Neutrophil (primary cell): ENCODE measurements around the gene CCNK.

Source experiments
- H3K27ac ChIP-seq: fragments of 200-600 bp; sonication (generic); 2 replicates; pipeline ENCODE4 v1.5.1; 2016; ENCODE audit warnings: mild to moderate bottlenecking, moderate library complexity
- H3K27me3 ChIP-seq: fragments of 200-600 bp; sonication (generic); 2 replicates; pipeline ENCODE4 v1.6.0; 2016; ENCODE audit warnings: mild to moderate bottlenecking
- H3K36me3 ChIP-seq: fragments of 200-600 bp; sonication (generic); 2 replicates; pipeline ENCODE4 v1.5.1; 2017
- H3K4me1 ChIP-seq, 2 experiments: fragments of 200-600 bp in 1 of 2; sonication (generic) in 1 of 2; 1 replicate in 1 of 2; 2 replicates in 1 of 2; pipeline versions ENCODE4 v1.5.1 to v1.6.1; 2013 to 2016; ENCODE audit warnings: low read depth in 1 of 2, low read length in 1 of 2, mild to moderate bottlenecking in 1 of 2, moderate library complexity in 1 of 2; ENCODE audit not compliant: control insufficient read depth in 1 of 2, insufficient read depth in 1 of 2
- H3K4me3 ChIP-seq, 2 experiments: fragments of 200-600 bp in 1 of 2; sonication (generic) in 1 of 2; 1 replicate in 1 of 2; 2 replicates in 1 of 2; pipeline ENCODE4 v1.5.1; 2013 to 2016; ENCODE audit warnings: low read depth in 1 of 2, low read length in 1 of 2, mild to moderate bottlenecking in 1 of 2, moderate library complexity in 1 of 2
- H3K9me3 ChIP-seq: fragments of 200-600 bp; sonication (generic); 2 replicates; pipeline ENCODE4 v1.5.1; 2016
- TF ChIP-seq, protein P1 (sequence below): fragments of 200-600 bp; sonication (generic); IDR thresholded peaks from 2 replicates; pipeline ENCODE4 v1.5.1; 2016; ENCODE audit warnings: antibody characterized with exemption

Gene CCNK

GRCh38 chr14:99512110-99512449 lies 30.9 kb downstream of the CCNK start:
- Histone ChIP-seq H3K4me3 (no peak overlapping the region), H3K9me3 (no peaks in the 10 kb centered on the region), H3K4me1 (no peaks in the 10 kb centered on the region), H3K27me3 (no peaks in the 10 kb centered on the region), H3K36me3 (peaks cover 73% of the 10 kb centered on the region), H3K27ac (no peak overlapping the region)
- TF ChIP-seq, protein P1, sequence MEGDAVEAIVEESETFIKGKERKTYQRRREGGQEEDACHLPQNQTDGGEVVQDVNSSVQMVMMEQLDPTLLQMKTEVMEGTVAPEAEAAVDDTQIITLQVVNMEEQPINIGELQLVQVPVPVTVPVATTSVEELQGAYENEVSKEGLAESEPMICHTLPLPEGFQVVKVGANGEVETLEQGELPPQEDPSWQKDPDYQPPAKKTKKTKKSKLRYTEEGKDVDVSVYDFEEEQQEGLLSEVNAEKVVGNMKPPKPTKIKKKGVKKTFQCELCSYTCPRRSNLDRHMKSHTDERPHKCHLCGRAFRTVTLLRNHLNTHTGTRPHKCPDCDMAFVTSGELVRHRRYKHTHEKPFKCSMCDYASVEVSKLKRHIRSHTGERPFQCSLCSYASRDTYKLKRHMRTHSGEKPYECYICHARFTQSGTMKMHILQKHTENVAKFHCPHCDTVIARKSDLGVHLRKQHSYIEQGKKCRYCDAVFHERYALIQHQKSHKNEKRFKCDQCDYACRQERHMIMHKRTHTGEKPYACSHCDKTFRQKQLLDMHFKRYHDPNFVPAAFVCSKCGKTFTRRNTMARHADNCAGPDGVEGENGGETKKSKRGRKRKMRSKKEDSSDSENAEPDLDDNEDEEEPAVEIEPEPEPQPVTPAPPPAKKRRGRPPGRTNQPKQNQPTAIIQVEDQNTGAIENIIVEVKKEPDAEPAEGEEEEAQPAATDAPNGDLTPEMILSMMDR = no peak

DNA sequence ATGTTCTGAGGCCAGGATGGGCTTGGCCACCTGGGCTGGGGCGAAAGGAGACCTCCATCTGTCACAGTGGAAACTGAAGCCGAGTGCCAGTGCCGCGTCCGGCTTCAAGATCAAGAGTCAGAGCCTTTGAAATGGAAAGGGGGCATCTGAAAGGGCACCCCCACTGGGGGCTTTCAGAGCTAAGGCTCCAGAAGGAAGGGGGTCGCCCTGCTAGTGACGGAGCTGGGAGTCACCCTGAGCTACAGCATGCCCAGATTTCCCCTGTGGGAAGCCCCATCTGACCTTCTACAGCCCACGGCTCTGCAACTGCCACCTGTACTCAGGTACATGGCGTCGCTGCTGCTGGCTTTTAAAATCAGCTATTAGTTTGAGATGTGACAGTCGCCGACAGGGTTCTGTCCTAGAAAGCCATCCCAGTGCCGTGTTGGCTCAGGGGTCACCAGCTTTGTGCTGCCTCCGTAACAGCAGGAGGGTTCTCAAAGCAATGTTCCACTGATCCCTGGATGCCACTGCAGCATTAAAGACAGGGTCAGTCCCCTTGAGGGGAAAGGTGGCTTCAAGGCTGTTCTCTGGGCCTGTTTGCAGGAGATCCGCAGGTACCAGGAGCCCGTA lies 31.5 kb downstream of the CCNK start:
- Histone ChIP-seq H3K4me1 (no peaks in the 10 kb centered on the region), H3K27ac (no peak overlapping the region), H3K27me3 (no peaks in the 10 kb centered on the region), H3K9me3 (no peaks in the 10 kb centered on the region), H3K36me3 (peaks cover 67% of the 10 kb centered on the region), H3K4me3 (no peak overlapping the region)
- TF ChIP-seq, protein P1 = no peak

DNA sequence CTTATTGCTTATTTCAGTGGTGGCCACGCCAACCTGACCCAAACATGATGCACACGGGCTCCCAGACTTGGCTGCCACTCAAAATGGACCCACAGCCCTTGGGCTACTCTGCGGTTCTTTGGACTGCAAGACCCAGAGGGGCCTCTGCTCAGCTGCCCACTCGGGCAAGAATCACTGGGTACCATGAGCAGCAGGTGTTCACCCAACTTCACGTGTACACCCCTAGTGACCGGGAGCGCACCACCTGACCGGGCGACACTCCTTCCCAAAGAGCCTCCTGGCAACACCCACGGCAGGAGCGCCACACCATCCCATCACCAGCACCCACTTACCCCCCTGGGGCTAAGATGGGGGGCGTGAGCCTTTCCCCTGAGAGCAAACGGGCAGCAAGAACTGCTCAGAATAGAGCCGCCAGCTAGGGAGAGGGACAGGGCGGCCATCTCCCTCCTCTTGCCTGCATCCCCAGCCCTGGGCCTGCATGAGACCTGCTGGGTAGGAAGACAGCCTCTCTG lies 32.0 kb downstream of the CCNK start:
- Histone ChIP-seq H3K36me3 (peaks cover 61% of the 10 kb centered on the region), H3K4me1 (no peaks in the 10 kb centered on the region), H3K27ac (no peak overlapping the region), H3K27me3 (no peaks in the 10 kb centered on the region), H3K4me3 (no peak overlapping the region), H3K9me3 (no peaks in the 10 kb centered on the region)
- TF ChIP-seq, protein P1 = no peak

DNA sequence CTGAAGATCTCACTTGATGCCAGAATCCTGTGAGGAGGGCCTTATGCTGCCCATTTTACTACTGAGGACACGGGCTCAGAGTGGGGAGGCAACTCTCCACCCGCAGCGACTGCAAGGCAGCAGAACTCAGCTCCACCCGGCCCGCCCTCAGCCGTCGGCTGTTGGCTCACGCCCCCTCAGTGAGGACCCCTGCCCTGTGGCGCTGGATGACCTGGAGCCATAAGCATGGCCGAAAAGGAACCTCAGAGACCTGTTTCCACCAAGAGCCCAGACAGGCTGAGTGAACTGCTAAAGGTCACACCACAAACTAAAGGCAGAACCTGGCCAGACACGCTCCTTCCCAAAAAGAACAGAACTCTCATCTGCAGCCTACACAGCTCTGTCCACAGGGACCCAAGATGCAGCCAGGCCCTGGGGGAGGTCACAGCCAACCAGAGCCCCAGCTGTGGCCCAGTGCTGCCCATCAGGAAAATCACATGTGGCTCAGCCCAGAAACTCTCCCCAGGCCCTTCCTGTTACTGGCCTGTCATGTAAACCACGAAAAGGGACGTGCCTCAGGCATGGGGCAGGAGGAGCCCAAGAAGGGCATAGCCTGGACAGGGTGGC lies 32.8 kb downstream of the CCNK start:
- TF ChIP-seq, protein P1 = no peak
- H3K4me3 ChIP-seq = no peak overlapping the region
- H3K27ac ChIP-seq = no peak overlapping the region
- no peaks in the 10 kb centered on the region for H3K9me3 ChIP-seq
- H3K4me1 ChIP-seq = no peaks in the 10 kb centered on the region
- H3K27me3 ChIP-seq = no peaks in the 10 kb centered on the region
- H3K36me3 ChIP-seq = peaks cover 53% of the 10 kb centered on the region

DNA sequence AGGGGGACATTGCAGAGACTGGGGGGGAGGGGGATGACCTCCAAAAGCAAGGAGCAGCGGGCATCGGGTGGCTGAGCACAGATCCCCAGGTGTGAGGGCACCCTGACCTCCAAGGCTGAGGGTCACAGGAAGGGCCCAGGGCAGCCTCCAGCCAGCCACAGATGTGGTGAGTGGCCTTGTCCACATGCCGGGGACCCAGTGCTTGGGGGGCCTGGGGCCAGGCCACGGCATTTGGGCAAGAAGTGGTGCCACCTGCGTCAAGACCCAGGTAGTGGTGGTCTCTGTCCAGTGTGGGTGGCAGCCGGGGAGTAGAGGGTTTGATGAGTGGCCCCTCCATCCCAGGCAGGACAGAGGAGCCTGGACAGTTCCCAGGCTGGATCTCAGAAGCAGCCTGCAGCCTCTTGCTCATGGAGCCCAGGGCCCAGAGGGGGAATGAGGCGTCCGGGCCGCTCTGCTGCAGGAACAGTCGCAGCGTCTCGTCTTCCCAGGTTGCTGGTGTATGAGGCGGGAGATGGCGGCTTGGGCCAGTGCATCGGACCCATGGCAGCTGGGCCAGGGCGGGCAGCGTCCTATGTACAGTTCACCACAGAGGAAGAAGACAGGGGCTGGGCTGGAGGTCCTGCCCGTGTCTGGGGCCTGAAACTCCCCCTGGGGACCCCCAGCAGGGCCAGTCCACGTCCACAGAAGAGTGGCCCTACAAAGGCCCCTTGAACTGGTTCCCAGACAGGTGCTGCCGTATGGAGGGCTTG lies 33.5 kb downstream of the CCNK start:
- Histone ChIP-seq H3K9me3 (no peaks in the 10 kb centered on the region), H3K27me3 (no peaks in the 10 kb centered on the region), H3K27ac (no peak overlapping the region), H3K4me1 (no peaks in the 10 kb centered on the region), H3K36me3 (peaks cover 46% of the 10 kb centered on the region), H3K4me3 (no peak overlapping the region)
- TF ChIP-seq, protein P1 = no peak
